GM19324 (cell line): ENCODE measurements around the gene ZNF771.

Experiments used
- ATAC-seq: cut with Tn5 transposase; IDR thresholded peaks from one replicate; pipeline ENCODE4 v1.9.1; 2021; ENCODE audit warnings: mild to moderate bottlenecking, moderate library complexity; ENCODE audit not compliant: unreplicated experiment, low FRiP score

Gene ZNF771

DNA sequence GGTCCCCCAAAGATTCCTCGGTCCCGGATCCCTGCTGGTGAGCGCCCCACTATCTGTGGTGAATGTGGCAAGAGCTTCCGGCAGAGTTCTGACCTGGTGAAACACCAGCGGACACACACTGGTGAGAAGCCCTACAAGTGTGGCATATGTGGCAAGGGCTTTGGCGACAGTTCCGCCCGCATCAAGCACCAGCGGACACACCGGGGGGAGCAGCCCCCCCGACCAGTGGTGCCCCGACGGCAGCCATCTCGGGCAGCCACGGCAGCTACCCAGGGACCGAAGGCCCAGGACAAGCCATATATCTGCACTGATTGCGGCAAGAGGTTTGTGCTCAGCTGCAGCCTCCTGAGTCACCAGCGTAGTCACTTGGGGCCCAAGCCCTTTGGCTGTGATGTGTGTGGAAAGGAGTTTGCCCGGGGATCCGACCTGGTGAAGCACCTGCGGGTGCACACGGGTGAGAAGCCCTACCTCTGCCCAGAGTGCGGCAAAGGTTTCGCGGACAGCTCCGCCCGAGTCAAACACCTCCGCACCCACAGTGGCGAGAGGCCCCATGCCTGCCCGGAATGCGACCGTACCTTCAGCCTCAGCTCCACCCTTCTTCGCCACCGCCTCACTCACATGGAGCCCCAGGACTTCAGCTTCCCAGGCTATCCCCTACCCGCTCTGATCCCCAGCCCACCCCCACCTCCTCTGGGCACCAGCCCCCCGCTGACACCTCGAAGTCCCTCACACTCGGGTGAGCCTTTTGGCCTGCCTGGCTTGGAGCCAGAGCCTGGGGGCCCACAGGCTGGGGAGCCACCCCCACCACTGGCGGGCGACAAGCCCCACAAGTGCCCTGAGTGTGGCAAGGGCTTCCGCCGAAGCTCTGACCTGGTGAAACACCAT lies 9.4 kb upstream of the ZNF771 start:
- ATAC-seq = no peak

DNA sequence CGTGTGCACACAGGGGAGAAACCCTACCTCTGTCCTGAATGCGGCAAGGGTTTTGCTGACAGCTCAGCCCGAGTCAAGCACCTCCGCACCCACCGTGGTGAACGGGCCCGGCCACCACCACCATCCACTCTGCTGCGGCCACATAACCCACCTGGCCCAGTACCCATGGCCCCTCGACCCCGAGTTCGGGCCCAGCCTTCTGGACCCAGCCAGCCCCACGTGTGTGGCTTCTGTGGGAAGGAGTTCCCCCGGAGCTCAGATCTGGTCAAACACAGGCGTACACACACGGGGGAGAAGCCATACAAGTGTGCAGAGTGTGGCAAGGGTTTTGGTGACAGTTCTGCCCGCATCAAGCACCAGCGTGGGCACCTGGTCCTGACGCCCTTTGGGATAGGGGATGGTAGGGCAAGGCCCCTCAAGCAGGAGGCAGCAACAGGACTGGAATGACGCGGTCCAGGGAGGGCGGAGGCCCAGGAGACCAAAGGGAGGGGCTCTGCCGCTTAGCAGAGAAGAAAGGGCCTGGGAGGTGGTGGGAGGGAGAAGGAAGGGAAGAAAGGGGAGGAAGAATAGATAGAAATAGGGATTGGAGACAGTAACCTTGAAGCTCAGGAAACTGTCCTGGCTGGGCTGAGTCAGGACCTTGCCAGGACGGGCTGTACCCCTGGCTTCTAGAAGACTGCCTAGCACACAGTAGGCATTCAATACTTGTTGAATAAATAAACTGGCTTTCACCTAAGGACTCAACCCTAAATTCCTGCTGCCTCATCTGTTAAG lies 8.6 kb upstream of the ZNF771 start:
- no peak for ATAC-seq

DNA sequence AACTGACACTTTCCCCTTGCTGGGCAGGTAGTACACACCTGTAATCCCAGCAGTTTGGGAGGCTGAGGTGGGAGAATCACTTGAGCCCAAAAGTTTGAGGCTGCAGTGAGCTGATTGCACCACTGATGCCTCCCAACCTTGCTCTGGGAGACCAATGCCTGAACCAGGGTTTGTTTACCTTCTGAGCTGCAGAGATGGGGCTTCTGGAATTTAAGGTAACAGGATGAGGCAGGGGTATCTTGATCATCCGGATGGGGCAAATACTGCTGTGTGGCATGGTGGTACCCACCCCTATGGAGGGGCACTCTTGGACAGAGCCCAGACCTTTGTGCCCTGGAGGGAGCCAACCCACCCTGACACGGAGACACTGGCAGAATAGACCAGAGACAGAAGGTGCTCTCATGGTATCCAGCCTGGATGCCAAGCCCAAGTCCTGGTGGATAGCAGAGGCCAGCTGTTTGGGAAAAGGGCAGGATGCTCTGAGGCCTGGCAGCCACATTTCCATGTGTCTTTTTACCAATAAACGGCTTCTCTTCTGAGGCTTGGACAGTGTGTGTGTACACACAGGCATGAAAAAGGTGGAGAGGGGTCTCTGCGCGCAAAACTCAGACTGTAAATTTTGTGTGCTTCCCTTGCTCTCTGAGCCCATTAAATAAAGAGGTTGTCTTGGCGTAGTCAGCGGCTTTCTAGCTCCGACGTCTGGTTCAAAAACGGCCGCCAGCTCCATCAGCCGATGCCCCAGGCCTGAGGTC lies 7.8 kb upstream of the ZNF771 start:
- ATAC-seq = no peak

DNA sequence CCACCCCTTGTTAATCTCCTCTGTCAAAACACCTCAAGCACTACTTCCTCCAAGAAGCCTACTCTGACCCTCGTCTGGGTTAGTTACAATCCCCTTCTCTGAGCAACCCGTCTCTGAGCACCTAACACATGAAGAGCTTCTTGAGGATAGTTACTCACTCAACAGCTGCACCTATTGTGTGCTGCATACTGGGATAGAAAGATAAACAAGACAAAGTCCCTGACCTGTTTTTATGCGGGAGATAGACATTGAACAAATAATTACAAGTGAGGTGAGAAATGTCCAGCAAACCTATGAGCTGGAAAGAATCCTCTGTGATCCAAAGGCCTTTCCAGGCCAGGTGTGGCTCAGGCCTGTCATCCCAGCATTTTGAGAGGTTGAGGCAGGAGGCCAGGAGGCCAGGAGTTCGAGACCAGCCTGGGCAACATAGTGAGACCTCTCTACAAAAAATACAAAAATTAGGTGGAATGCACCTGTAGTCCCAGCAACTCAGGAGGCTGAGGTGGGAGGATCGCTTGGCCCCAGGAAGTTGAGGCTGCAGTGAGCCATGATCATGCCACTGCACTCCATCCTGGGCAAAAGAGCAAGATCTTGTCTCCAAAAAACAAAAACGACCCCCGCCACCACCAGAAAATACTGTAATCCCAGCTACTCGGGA lies 5.5 kb upstream of the ZNF771 start:
- no peak for ATAC-seq

DNA sequence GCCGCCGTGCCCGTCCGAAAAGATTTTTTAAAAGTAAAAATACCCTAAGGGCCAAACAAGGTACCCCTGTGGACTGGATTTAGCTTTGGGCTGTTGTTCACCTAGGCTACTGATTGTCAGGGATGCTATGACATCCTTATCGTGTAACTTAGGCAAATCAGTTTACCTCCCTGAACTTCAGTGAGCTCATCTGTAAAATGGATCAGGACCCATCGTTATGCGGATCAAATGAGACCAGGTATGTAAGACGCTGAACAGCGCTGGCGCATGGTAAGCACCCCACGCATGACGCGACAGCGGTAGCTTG lies 658 bp upstream of the ZNF771 start:
- ATAC-seq = peak; percentile 7

DNA sequence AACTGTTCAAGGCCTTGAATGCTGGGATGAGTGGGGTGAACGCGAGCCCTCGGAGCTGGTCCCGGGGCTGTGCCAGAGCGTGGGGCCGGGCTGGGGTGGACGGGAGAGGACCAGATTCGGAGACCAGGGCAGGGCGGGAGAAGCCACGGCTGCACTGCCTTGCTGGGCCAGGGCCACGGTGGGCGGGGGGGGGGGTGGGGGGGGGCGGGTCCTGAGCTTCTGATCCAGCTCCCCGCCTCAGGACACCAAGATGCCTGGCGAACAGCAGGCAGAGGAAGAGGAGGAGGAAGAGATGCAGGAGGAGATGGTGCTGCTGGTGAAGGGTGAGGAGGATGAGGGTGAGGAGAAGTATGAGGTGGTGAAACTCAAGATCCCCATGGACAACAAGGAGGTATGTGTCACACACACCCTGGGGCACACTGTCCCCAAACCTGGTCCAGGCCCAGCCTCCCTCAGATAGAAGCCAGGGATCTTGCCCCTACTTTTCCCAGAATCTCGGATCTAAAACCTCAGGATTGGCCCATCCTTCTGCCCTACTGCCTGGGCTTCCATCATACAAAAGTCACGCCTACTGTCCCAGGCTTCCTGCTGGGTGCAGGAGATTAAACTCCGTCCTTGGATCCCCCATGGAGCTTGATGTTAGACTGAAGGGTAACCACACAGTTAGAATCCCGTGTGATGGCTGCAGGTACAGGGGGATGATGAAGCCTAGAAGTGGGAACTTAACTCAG lies 563 bp downstream of the ZNF771 start:
- no peak for ATAC-seq

DNA sequence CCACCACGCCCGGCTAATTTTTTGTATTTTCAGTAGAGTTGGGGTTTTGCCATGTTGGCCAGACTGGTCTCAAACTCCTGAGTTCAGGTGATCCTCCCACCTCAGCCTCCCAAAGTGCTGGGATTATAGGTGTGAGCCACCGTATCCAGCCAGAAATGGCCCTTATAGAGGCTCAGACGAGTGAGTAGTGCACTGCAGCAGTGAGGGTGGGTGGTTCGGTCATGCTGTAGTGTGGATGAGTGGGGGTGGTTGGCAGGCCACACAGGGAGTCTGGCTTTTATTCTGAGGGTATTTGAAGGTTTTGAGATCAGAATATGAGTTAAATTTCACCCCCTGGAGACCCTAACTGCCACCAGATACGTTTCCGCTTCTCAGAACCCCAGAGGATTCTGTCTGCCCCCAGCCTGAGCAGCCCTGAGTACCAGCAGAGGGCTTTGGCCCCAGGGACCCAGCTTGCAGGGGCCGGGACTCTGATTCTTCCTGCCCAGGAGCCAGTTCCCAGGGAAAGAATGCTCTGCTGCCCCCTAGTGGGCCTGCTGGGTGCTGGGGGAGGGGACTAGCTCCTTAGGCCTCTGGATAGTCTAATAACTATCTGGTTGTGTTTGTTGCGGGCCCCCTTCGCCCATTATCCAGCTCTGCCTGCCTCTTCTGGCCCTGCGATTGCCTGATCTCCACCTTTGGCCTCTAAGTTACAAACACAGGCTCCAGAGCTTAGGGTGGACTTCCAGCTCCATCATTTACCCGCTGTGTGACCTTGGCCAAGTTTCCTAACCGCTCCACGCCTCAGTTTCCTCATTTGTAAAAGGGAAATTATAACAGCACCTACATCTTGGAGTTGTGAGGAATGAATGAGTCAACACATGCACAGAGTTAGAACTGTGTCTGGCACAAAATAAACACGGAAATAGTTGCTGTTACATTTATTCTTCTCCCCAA lies 2.0 kb downstream of the ZNF771 start:
- no peak for ATAC-seq

DNA sequence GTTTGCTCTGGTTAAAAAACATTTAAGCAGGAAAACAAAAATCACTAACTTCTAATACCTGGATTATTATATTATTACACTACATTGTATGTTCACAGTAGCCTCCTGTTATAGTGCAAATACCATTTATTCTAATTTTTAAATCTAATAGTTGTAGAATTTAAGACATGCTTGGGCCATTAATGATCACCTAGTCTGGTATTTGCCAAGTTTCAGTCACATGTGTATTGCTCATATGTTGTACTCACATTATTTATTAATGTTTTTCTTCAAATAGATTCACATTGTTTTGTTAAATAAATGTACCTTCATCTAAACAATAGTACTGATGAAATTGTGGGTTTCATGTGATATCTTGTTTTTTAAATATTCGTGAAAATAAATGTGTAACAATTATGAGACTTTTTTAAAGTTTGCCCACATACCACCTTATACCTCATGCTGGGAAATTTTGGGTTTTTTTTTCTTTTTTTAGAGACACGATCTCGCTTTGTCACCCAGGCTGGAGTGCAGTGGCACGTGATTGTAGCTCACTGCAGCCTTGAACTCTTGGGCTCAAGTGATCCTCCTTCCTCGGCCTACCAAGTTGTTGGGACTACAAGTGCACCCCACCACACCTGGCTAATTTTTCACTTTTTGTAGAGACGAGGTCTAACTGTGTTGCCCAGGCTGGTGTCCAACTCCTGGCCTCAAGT lies 5.9 kb downstream of the ZNF771 start:
- no peak for ATAC-seq

DNA sequence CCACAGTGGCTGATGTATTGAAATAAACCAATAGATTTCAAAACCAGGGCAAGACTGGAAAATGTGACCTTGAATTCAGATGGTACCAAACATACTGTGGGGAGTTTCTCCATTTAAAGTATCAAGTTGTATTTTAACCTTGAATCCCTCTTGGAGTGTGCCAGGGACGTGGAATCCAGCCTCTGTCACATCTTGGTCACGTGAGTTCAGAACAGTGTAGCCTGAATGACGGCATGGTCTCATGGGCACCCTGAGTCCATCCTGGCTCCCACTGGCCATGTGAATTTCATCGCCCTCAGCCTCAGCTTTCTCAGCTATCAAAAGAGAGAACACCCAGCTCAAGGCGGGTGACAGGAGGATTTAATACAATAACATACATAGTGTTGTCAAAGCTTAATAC lies 6.8 kb downstream of the ZNF771 start:
- no peak for ATAC-seq

DNA sequence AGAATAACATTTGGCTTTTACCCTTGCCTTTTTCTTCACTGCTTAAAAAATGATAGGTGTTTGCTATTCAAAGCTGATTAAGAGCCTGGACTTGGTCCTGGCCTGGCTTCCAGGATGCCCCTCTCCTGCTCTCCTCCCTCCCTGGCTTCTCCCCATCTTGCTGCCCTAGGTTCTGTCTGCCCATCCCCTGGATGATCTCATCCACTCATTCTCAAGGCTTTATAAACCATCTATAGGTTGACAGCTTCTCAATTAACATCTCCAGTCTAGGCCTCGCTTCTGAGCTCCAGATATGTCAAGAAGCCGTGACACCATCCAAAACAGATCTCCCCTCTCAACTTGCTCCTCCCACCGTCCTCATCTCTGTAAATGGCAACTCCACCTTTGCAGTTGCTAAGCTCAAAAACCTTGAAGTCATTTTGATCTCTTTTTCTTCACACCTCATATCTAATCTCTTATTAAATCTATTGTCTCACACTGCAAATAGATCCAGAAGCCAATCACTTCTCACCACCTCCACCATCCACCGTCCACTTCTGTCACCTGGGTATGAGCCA lies 8.7 kb downstream of the ZNF771 start:
- ATAC-seq = no peak

DNA sequence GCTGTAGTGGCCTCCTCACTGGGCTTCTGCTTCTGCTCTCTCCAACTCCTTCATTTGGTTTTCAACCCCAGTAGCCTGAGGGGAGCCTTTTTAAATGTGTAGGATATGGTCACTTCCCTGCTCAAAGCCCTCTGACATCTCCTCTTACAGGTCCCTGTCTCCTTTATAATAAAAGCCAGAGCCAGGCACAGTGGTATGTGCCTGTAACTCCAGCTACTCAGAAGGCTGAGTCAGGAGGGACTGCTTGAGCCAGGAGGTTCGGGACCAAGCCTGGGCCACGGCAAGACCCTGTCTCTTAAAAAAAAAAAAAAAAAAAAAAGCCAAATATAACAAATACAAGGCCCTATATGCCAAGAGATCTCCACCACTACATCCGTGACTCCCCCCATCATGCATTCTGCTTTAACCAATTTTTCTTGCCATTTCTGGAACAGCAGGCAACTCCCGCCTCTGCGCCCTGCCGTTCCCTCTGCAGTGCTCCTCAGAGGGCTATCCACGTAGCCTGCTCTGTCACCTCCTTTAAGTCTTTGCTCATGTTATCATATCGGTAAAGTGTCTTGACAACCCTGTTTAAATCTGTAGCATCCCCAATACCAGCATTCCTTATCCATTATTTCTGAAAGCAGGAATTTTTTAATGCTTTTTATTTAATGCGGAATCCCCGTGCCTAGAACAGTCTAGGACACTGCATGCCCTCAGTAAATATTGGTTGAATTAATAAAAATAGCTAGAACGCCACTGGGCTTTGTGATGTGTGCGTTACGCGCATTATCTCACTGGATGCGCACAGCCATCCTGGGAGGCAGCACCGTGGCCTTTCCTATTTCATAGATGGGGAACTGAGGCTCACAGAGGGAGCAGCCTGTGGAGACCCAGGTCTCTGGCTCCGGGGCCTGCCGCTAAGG lies 9.5 kb downstream of the ZNF771 start:
- ATAC-seq = no peak

DNA sequence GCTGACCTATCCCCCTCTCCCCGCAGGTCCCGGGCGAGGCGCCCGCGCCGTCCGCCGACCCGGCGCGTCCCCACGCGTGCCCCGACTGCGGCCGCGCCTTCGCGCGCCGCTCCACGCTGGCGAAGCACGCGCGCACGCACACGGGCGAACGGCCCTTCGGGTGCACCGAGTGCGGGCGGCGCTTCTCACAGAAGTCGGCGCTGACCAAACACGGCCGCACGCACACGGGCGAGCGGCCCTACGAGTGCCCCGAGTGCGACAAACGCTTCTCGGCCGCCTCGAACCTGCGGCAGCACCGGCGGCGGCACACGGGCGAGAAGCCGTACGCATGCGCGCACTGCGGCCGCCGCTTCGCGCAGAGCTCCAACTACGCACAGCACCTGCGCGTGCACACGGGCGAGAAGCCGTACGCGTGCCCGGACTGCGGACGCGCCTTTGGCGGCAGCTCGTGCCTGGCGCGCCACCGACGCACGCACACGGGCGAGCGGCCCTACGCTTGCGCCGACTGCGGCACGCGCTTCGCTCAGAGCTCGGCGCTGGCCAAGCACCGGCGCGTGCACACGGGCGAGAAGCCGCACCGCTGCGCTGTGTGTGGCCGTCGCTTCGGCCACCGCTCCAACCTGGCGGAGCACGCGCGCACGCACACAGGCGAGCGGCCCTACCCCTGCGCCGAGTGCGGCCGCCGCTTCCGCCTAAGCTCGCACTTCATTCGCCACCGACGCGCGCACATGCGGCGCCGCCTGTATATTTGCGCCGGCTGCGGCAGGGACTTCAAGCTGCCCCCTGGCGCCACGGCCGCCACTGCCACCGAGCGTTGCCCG lies 10.3 kb downstream of the ZNF771 start:
- ATAC-seq = peak; percentile 83

DNA sequence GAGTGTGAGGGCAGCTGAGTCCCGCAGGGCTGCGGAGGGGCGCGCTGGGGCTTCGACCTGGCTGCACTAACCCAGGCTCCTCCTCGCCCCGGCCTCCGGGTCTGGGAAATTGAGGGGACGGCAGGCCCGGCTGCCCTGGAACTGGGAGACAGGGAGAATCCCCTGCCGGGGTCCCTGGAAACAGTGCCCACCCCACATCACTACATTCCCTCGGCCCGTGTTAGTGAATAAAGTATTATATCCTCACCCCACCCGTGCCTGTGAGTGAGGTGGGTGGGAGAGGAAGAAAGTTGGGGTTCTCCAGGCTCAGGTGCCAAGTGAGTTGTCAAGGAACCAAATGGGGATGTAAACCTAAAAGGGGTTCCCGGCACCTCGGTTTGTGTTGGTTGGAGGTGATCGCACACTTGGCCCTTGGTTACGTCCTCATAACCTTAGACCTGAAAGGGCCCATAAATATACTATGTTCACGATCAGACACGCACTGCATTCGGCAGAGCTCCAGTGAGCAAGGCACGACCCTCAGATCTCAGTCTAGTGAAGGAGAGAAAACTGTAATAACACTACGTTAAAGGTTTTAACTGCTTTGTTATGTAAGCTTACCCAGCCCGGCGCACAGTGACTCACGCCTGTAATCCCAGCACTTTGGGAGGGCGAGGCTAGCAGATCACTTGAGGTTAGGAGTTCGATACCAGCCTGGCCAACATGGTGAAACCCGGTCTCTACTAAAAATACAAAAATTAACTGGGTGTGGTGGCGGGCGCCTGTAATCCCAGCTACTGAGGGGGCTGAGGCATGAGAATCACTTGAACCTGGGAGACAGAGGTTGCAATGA lies 11.2 kb downstream of the ZNF771 start:
- no peak for ATAC-seq

DNA sequence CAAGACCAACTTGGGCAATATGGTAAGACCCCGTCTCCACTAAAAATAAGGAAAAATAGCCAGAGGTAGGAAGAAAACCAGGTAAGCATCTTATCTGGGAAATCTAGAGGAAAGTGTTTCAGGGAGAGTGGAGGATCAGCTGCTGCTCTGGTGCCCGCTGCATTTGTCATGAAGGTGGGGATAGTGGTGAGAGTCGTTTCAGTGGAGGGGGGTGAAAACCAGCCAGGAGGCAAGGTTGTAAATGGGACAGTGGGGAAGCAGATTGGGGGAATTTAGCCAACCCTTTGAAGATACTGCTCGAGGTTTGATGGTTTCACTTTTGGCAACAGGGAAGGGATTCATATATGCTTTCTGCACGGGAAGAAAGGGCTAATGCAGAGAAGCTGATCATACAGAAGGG lies 13.6 kb downstream of the ZNF771 start:
- no peak for ATAC-seq

DNA sequence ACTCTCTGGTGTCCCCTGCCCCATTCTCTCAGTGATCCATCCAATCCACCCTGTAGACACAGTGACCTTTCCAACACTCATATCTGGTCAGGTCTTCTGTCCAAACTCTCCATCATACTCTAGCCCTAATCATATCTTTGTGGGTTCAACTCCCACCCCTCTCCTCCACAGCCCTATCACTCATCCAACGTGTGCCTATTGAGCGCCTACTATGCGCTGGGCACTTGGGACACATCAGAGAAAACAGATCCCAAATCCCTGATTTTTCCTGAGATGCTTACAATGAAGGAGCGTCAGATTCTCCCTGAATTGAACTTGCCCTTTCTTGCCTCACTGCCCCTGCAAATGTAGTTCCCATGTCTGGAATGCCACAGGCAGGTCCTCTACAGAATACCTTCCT lies 20.6 kb downstream of the ZNF771 start:
- no peak for ATAC-seq

DNA sequence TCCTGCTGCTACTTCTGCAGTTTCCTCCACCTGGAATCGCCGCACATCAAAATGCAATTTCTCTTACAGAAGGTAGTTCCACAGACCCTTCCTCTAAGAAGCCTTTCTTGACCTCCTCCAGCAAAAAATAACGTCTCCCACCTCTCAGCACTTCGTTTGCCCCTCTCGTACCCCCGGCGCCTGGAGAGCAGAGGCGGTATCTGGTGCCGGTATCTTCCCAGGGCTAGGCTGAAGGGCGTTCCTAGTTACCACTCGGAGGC lies 21.9 kb downstream of the ZNF771 start:
- no peak for ATAC-seq
